HepG2 (cell line): Measurements from ENCODE around the gene TMEFF2. TPM values are rescaled to one million over a fixed set of nuclear protein-coding genes. Genes with fewer than 3 reads are reported as not detected.

ENCODE experiments used
- ATAC-seq: fragments of 200-7000 bp; cut with Tn5 transposase; 3 replicates; pipeline ENCODE4 v1.9.1; 2020; ENCODE audit warnings: mild to moderate bottlenecking, moderate library complexity
- BruUV-seq: library from RNA; stranded (reverse); fragments of 400-500 nt; replicated peaks from 2 replicates; lab custom pipeline; 2021; lab: Mats Ljungman, UMichigan
- CTCF ChIA-PET: fragments of 300-600 bp; formaldehyde crosslinking; extraction: SDS; loops from one replicate; lab custom pipeline; 2021; ENCODE audit warnings: low total read pairs, inconsistent platforms, low intra/inter-chr PET ratio; lab: Yijun Ruan, JAX
- POLR2A ChIA-PET: fragments of 350-600 bp; sonication (Branson Sonifier 250); formaldehyde crosslinking; loops from one replicate; lab custom pipeline; 2020; ENCODE audit warnings: antibody characterized with exemption, inconsistent platforms; lab: Yijun Ruan, JAX
- DNase-seq: peaks from one replicate; pipeline ENCODE4 v3.0.0-alpha.2; 2015; ENCODE audit warnings: low spot score
- FAIRE-seq: peaks from 3 replicates; lab custom pipeline; 2011; peaks lifted over from hg19 to GRCh38; lab: Jason Lieb, UNC
- H2AFZ ChIP-seq: one replicate; pipeline ENCODE4 v1.6.1; 2011; ENCODE audit warnings: low read length, inconsistent platforms
- H3K27ac ChIP-seq: fragments of 300-600 bp; 3 replicates; pipeline ENCODE4 v1.8.0; 2011; ENCODE audit warnings: mixed run types, mild to moderate bottlenecking, mixed read lengths, low read length, inconsistent platforms; ENCODE audit not compliant: insufficient read depth; ENCODE audit errors: extremely low read length
- H3K27me3 ChIP-seq, 2 experiments: fragments of 200-600 bp in 1 of 2; 2 replicates in 1 of 2; 3 replicates in 1 of 2; pipeline versions ENCODE4 v1.6.0 to v1.8.0; 2011; ENCODE audit warnings: low read length in 2 of 2, mild to moderate bottlenecking in 2 of 2, moderate library complexity in 2 of 2, inconsistent platforms in 1 of 2; ENCODE audit not compliant: insufficient read depth in 2 of 2, control insufficient read depth in 1 of 2
- H3K36me3 ChIP-seq, 2 experiments: fragments of 200-600 bp in 1 of 2; replicated peaks in 1 of 2; 2 replicates in 1 of 2; 3 replicates in 1 of 2; pipeline versions ENCODE4 v1.5.1 to v1.8.0; 2011; ENCODE audit warnings: low read length in 2 of 2, inconsistent platforms in 1 of 2; ENCODE audit not compliant: insufficient read depth in 2 of 2, control insufficient read depth in 1 of 2
- H3K4me1 ChIP-seq: 2 replicates; pipeline ENCODE4 v1.5.1; 2012; ENCODE audit warnings: low read length, inconsistent platforms; ENCODE audit not compliant: insufficient read depth
- H3K4me2 ChIP-seq: 2 replicates; pipeline ENCODE4 v1.6.0; 2011; ENCODE audit warnings: low read depth, low read length, inconsistent platforms
- H3K4me3 ChIP-seq, 3 experiments: fragments of 200-600 bp in 1 of 3; sonication (generic), shearing (Covaris generic) in 1 of 3; replicated peaks in 1 of 3; 2 replicates each; pipeline ENCODE4 v1.5.1; 2011 to 2016; ENCODE audit warnings: low read length in 3 of 3, inconsistent platforms in 2 of 3, low read depth in 2 of 3, mild to moderate bottlenecking in 2 of 3, control low read depth in 1 of 3, mixed read lengths in 1 of 3; ENCODE audit not compliant: insufficient read depth in 1 of 3
- H3K79me2 ChIP-seq: one replicate; pipeline ENCODE4 v1.6.1; 2011; ENCODE audit warnings: low read length, inconsistent platforms; ENCODE audit not compliant: insufficient read depth
- H3K9ac ChIP-seq: 2 replicates; pipeline ENCODE4 v1.6.0; 2011; ENCODE audit warnings: mild to moderate bottlenecking, low read depth, low read length, inconsistent platforms; ENCODE audit not compliant: insufficient read depth
- H3K9me3 ChIP-seq: 2 replicates; pipeline ENCODE4 v1.5.1; 2012; ENCODE audit warnings: mild to moderate bottlenecking, low read length
- H4K20me1 ChIP-seq: 2 replicates; pipeline ENCODE4 v1.6.0; 2011; ENCODE audit warnings: inconsistent platforms, mild to moderate bottlenecking, low read length, moderate library complexity; ENCODE audit not compliant: insufficient read depth
- CBX2 ChIP-seq, 2 experiments: fragments of 200-600 bp in 1 of 2; sonication (generic); formaldehyde crosslinking in 1 of 2; IDR thresholded peaks; 2 replicates each; pipeline versions ENCODE4 v1.7.0 to v1.8.1; 2018 to 2022; ENCODE audit warnings: low read depth in 2 of 2, low read length in 1 of 2, mild to moderate bottlenecking in 1 of 2, missing genetic modification reagents in 1 of 2
- EED ChIP-seq: sonication (generic); formaldehyde crosslinking; IDR thresholded peaks from 2 replicates; pipeline ENCODE4 v1.5.0; 2020; ENCODE audit warnings: mild to moderate bottlenecking, missing genetic modification reagents
- EZH2 ChIP-seq: conservative IDR thresholded peaks from 2 replicates; pipeline ENCODE4 v1.6.1; 2012; ENCODE audit warnings: mild to moderate bottlenecking, low read depth, low read length, moderate library complexity
- GPN1 ChIP-seq: sonication (generic); formaldehyde crosslinking; IDR thresholded peaks from 2 replicates; pipeline ENCODE4 v1.5.1; 2020; ENCODE audit warnings: missing genetic modification reagents, borderline replicate concordance
- KDM1A ChIP-seq: IDR thresholded peaks from 2 replicates; pipeline ENCODE4 v1.6.1; 2016; ENCODE audit warnings: missing compliant biosample characterization
- KLF11 ChIP-seq: IDR thresholded peaks from 2 replicates; pipeline ENCODE4 v1.6.1; 2016; ENCODE audit warnings: missing compliant biosample characterization
- MAZ ChIP-seq, 2 experiments: sonication (generic) in 1 of 2; formaldehyde crosslinking in 1 of 2; IDR thresholded peaks; 2 replicates each; pipeline versions ENCODE4 v1.5.0 to v1.6.1; 2012 to 2020; ENCODE audit warnings: low read depth in 2 of 2, mild to moderate bottlenecking in 2 of 2, borderline replicate concordance in 1 of 2, improper control_type of control experiment in 1 of 2, low read length in 1 of 2, missing genetic modification reagents in 1 of 2, moderate library complexity in 1 of 2
- NFE2L1 ChIP-seq: sonication (generic); formaldehyde crosslinking; IDR thresholded peaks from 2 replicates; pipeline ENCODE4 v1.4.0; 2020; ENCODE audit warnings: missing genetic modification reagents, mild to moderate bottlenecking, borderline replicate concordance
- PHB2 ChIP-seq: fragments of 450-650 bp; IDR thresholded peaks from 2 replicates; pipeline ENCODE4 v1.6.1; 2018; ENCODE audit not compliant: partially characterized antibody
- POLR2A ChIP-seq, 2 experiments: IDR thresholded peaks; 2 replicates each; pipeline ENCODE4 v1.6.1; 2011; ENCODE audit warnings: low read depth in 2 of 2, low read length in 2 of 2, mild to moderate bottlenecking in 1 of 2, moderate library complexity in 1 of 2; ENCODE audit not compliant: insufficient read depth in 1 of 2
- RAD21 ChIP-seq: fragments of 450-650 bp; formaldehyde crosslinking; IDR thresholded peaks from 2 replicates; pipeline ENCODE4 v1.5.0; 2020; ENCODE audit warnings: mild to moderate bottlenecking
- RFXAP ChIP-seq: sonication (generic); formaldehyde crosslinking; IDR thresholded peaks from 2 replicates; pipeline ENCODE4 v1.4.0; 2020; ENCODE audit warnings: missing genetic modification reagents, borderline replicate concordance
- RNF2 ChIP-seq: fragments of 450-650 bp; conservative IDR thresholded peaks from 2 replicates; pipeline ENCODE4 v1.6.1; 2016; ENCODE audit warnings: low read depth
- SKIL ChIP-seq: sonication (generic); formaldehyde crosslinking; IDR thresholded peaks from 2 replicates; pipeline ENCODE4 v1.8.0; 2022; ENCODE audit warnings: missing genetic modification reagents, mild to moderate bottlenecking, moderate library complexity, borderline replicate concordance
- SMARCE1 ChIP-seq: fragments of 450-650 bp; IDR thresholded peaks from 2 replicates; pipeline ENCODE4 v1.6.1; 2017; ENCODE audit warnings: borderline replicate concordance
- STAG1 ChIP-seq: sonication (generic); formaldehyde crosslinking; IDR thresholded peaks from 2 replicates; pipeline ENCODE4 v1.4.0; 2020; ENCODE audit warnings: missing genetic modification reagents
- TAF1 ChIP-seq: sonication (generic); formaldehyde crosslinking; IDR thresholded peaks from 2 replicates; pipeline ENCODE4 v1.4.0; 2020; ENCODE audit warnings: missing genetic modification reagents
- TOPORS ChIP-seq: sonication (generic); formaldehyde crosslinking; IDR thresholded peaks from 2 replicates; pipeline ENCODE4 v1.8.0; 2023; ENCODE audit warnings: mild to moderate bottlenecking, missing genetic modification reagents
- U2AF2 ChIP-seq: fragments of 200-400 bp; formaldehyde crosslinking; IDR thresholded peaks from 2 replicates; pipeline ENCODE4 v1.6.1; 2017; ENCODE audit warnings: low read depth, mild to moderate bottlenecking, low read length
- ZNF3 ChIP-seq: IDR thresholded peaks from 2 replicates; pipeline ENCODE4 v1.7.0; 2017; ENCODE audit warnings: inconsistent platforms
- ZNF589 ChIP-seq: sonication (generic); formaldehyde crosslinking; conservative IDR thresholded peaks from 2 replicates; pipeline ENCODE4 v1.8.0; 2022; ENCODE audit warnings: mild to moderate bottlenecking, moderate library complexity, missing genetic modification reagents
- ZNF781 ChIP-seq: sonication (generic); formaldehyde crosslinking; IDR thresholded peaks from 2 replicates; pipeline ENCODE4 v1.5.1; 2020; ENCODE audit warnings: borderline replicate concordance, mild to moderate bottlenecking, missing genetic modification reagents; ENCODE audit errors: not compliant biosample characterization
- ZNF839 ChIP-seq: sonication (generic); formaldehyde crosslinking; IDR thresholded peaks from 2 replicates; pipeline ENCODE4 v1.4.0; 2020; ENCODE audit warnings: missing genetic modification reagents, mild to moderate bottlenecking, borderline replicate concordance
- ZNF883 ChIP-seq: sonication (generic); formaldehyde crosslinking; IDR thresholded peaks from 2 replicates; pipeline ENCODE4 v1.5.1; 2020; ENCODE audit warnings: mild to moderate bottlenecking, missing genetic modification reagents; ENCODE audit errors: not compliant biosample characterization
- ZSCAN21 ChIP-seq: sonication (generic); formaldehyde crosslinking; IDR thresholded peaks from 2 replicates; pipeline ENCODE4 v1.8.0; 2022; ENCODE audit warnings: mild to moderate bottlenecking, missing genetic modification reagents, moderate library complexity, borderline replicate concordance
- WGBS: methylation state at CpG from one replicate; pipeline ENCODE4 v1.1.6; 2017; ENCODE audit warnings: low lambda C conversion rate; 5-methylcytosine and 5-hydroxymethylcytosine counted together
- in situ Hi-C: cut with HindIII; loops from 2 replicates; pipeline ENCODE4 v1.10.0; 2017; ENCODE audit warnings: low pct_unique_long_range_greater_than_20kb; ENCODE audit not compliant: extremely low pct_ligation_motif_present
- intact Hi-C: fragments of 100-400 bp; cut with micrococcal nuclease; formaldehyde crosslinking; loops from one replicate; pipeline ENCODE4 v1.10.0; 2022; ENCODE audit not compliant: unreplicated experiment
- polyA plus RNA-seq, 8 experiments: library from polyadenylated mRNA; depleted of rRNA in 3 of 8; stranded (reverse) in 7 of 8; unstranded in 1 of 8; fragments of >200 nt; fragmentation: Illumina TruSeq in 4 of 8; extraction: Trizol in 4 of 8; gene quantifications; 2 replicates each; pipeline versions ENCODE4 v1.2.1 to v1.2.3, GENCODE V29; 2011 to 2016; ENCODE audit warnings: low read depth in 4 of 8, missing spikeins in 1 of 8, mixed read lengths in 1 of 8; ENCODE audit not compliant: insufficient read depth in 1 of 8
- total RNA-seq, 5 experiments: library from RNA; depleted of rRNA; stranded (reverse); fragments of >200 nt; fragmentation: Illumina TruSeq; extraction: Trizol; gene quantifications; 2 replicates each; pipeline ENCODE4 v1.2.3, GENCODE V29; 2016; ENCODE audit warnings: low read depth in 1 of 5

TMEFF2 gene
- total and polyA plus RNA-seq, 2 of the 13 experiments (the other 11 are each of a cell fraction or from before 2014, with no cell fraction given): not detected

DNA sequence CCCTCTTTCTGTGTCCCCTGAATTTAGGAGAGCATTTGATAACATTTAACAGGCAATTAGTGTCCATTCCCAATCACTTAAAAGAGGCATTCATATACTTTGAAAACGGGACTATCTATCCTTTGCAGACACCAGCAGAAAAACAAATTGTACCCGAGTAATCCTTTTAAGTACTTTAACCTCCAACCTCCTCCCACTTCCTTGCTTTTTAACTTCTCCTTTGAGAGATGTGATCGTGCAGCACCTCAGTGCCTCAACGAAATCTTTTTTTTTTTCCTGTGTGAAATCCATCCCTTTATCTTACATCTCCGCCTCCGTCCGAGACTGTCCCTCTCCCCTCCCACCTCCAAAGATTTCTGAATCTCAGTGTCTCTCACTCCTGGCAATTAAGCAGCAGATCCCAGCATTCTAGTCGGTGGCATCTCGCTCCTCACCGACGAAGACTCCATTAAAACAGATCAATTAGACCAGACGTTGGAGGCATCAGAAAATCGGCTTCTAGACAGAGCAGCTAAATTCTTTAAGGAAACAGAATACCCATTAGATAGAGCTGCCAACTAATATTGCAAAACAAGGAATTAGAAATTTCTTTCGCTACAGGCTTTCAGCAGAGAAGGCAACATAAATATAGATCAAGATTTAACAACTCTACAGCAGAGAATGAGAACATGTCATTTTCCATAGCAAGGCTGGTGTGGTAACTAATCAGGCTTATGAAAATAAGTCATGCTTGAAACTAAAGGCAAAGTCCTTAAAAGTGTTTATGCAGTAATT, 1.9 kb upstream of the TMEFF2 start:
- peaks cover 12 to 46% of the 10 kb centered on the region in 2 experiments; a peak in 4 of 5 replicates for H3K27me3 ChIP-seq
- 17% methylated on average over 14 of the region's 14 CpGs for WGBS
- H3K27ac ChIP-seq: no peak overlapping the region
- no peak overlapping the region for H2AFZ ChIP-seq
- FAIRE-seq: no peak
- H4K20me1 ChIP-seq: no peaks in the 10 kb centered on the region
- no peaks in the 10 kb centered on the region for H3K36me3 ChIP-seq
- ChIA-PET CTCF (no interaction called here), POLR2A (no interaction called here)
- no peak overlapping the region for H3K4me3 ChIP-seq
- H3K9me3 ChIP-seq: no peaks in the 10 kb centered on the region
- ATAC-seq: no peak
- no peak overlapping the region for H3K9ac ChIP-seq
- BruUV-seq: no TSS peak
- no peaks in the 10 kb centered on the region for H3K4me1 ChIP-seq
- no peak for DNase-seq
- H3K4me2 ChIP-seq: no peak overlapping the region
- intact Hi-C loops (loop anchor here (10.0 kb wide), 1 partner anchor 358 kb away; no protein-coding TSS in a partner anchor), in situ Hi-C loops (no loop called here)
- no peaks in the 10 kb centered on the region for H3K79me2 ChIP-seq
- no peak for TF ChIP-seq RAD21 (CRISPR knock-in tag)
- TF ChIP-seq NFE2L1: no peak
- no peak for TF ChIP-seq GPN1
- no peak for TF ChIP-seq ZNF781
- no peak for TF ChIP-seq PHB2
- TF ChIP-seq ZNF589 (CRISPR knock-in tag): no peak
- no peak for TF ChIP-seq STAG1 (CRISPR knock-in tag)
- no peak for TF ChIP-seq SKIL (CRISPR knock-in tag)
- TF ChIP-seq KDM1A: no peak
- TF ChIP-seq POLR2A (IDR thresholded peaks at IDR 0.05; ENCODE audit: insufficient read depth in 1 of 2, low read depth in 2 of 2, low read length in 2 of 2): no peak
- no peak for TF ChIP-seq KLF11 (CRISPR knock-in tag)
- no peak for TF ChIP-seq EED
- TF ChIP-seq ZNF883 (CRISPR knock-in tag): no peak
- no peak for TF ChIP-seq RFXAP (CRISPR knock-in tag)
- no peak for TF ChIP-seq ZSCAN21 (CRISPR knock-in tag)
- no peak for TF ChIP-seq MAZ (IDR thresholded peaks at IDR 0.05; ENCODE audit: borderline replicate concordance, low read depth, low read length)
- no peak for TF ChIP-seq MAZ (CRISPR knock-in tag; IDR thresholded peaks at IDR 0.05; ENCODE audit: low read depth)
- no peak for TF ChIP-seq TOPORS (CRISPR knock-in tag)
- TF ChIP-seq TAF1: no peak
- TF ChIP-seq RNF2: peak; percentile 87
- no peak for TF ChIP-seq SMARCE1
- no peak for TF ChIP-seq U2AF2
- 0 out of 2 replicates have a peak, but pooled peaks have one; percentile 20 for TF ChIP-seq EZH2
- no peak for TF ChIP-seq ZNF839 (CRISPR knock-in tag)
- TF ChIP-seq ZNF3 (CRISPR knock-in tag): no peak
- TF ChIP-seq CBX2 (IDR thresholded peaks at IDR 0.05; ENCODE audit: low read depth, low read length): peak; percentile 91
- no peak for TF ChIP-seq CBX2 (CRISPR knock-in tag; IDR thresholded peaks at IDR 0.05; ENCODE audit: low read depth)
